HUES48 (cell line): Measurements from ENCODE around the gene HAGH.

Source experiments
- H3K27ac ChIP-seq: one replicate; pipeline ENCODE4 v1.7.0; 2013; ENCODE audit warnings: low read depth, low read length, inconsistent platforms
- H3K27me3 ChIP-seq: 2 replicates; pipeline ENCODE4 v1.6.1; 2013; ENCODE audit warnings: mild to moderate bottlenecking, low read length; ENCODE audit not compliant: control insufficient read depth, insufficient read depth
- H3K36me3 ChIP-seq: 2 replicates; pipeline ENCODE4 v1.6.1; 2013; ENCODE audit warnings: low read length; ENCODE audit not compliant: control insufficient read depth, insufficient read depth
- H3K4me1 ChIP-seq: 2 replicates; pipeline ENCODE4 v1.6.1; 2013; ENCODE audit warnings: mild to moderate bottlenecking, low read length; ENCODE audit not compliant: control insufficient read depth, insufficient read depth
- H3K4me3 ChIP-seq: 2 replicates; pipeline ENCODE4 v1.5.1; 2013; ENCODE audit warnings: mild to moderate bottlenecking, low read depth, low read length
- H3K9ac ChIP-seq: 2 replicates; pipeline ENCODE4 v1.6.1; 2013; ENCODE audit warnings: mild to moderate bottlenecking, low read depth, low read length, moderate library complexity
- H3K9me3 ChIP-seq: 2 replicates; pipeline ENCODE4 v1.6.1; 2013; ENCODE audit warnings: low read length; ENCODE audit not compliant: control insufficient read depth, insufficient read depth

Gene HAGH

GRCh38 chr16:1859650-1860049 is 33.0 kb upstream of the HAGH start:
- Histone ChIP-seq H3K4me1 (no peaks in the 10 kb centered on the region), H3K9ac (no peak overlapping the region), H3K27ac (no peak overlapping the region), H3K4me3 (no peak overlapping the region), H3K36me3 (no peaks in the 10 kb centered on the region), H3K9me3 (no peaks in the 10 kb centered on the region), H3K27me3 (peaks cover 29% of the 10 kb centered on the region)

GRCh38 chr16:1858189-1858865 is 31.7 kb upstream of the HAGH start:
- no peak overlapping the region for H3K9ac ChIP-seq
- no peak overlapping the region for H3K27ac ChIP-seq
- no peaks in the 10 kb centered on the region for H3K9me3 ChIP-seq
- H3K4me3 ChIP-seq = no peak overlapping the region
- H3K4me1 ChIP-seq = no peaks in the 10 kb centered on the region
- H3K27me3 ChIP-seq = peaks cover 37% of the 10 kb centered on the region
- H3K36me3 ChIP-seq = no peaks in the 10 kb centered on the region

GRCh38 chr16:1857433-1858097 is 30.9 kb upstream of the HAGH start:
- H3K9me3 ChIP-seq = no peaks in the 10 kb centered on the region
- no peak overlapping the region for H3K9ac ChIP-seq
- no peaks in the 10 kb centered on the region for H3K36me3 ChIP-seq
- no peak overlapping the region for H3K4me3 ChIP-seq
- H3K4me1 ChIP-seq = no peaks in the 10 kb centered on the region
- H3K27ac ChIP-seq = no peak overlapping the region
- H3K27me3 ChIP-seq = peaks cover 37% of the 10 kb centered on the region

GRCh38 chr16:1851793-1852192 is 25.2 kb upstream of the HAGH start:
- Histone ChIP-seq H3K9me3 (no peaks in the 10 kb centered on the region), H3K36me3 (no peaks in the 10 kb centered on the region), H3K27me3 (peaks cover 11% of the 10 kb centered on the region), H3K9ac (no peak overlapping the region), H3K27ac (no peak overlapping the region), H3K4me3 (no peak overlapping the region), H3K4me1 (no peaks in the 10 kb centered on the region)

GRCh38 chr16:1850981-1851380 is 24.4 kb upstream of the HAGH start:
- peaks cover 11% of the 10 kb centered on the region for H3K27me3 ChIP-seq
- H3K27ac ChIP-seq = no peak overlapping the region
- H3K9ac ChIP-seq = no peak overlapping the region
- no peaks in the 10 kb centered on the region for H3K9me3 ChIP-seq
- no peaks in the 10 kb centered on the region for H3K36me3 ChIP-seq
- H3K4me1 ChIP-seq = no peaks in the 10 kb centered on the region
- no peak overlapping the region for H3K4me3 ChIP-seq

GRCh38 chr16:1846416-1846815 is 19.8 kb upstream of the HAGH start:
- Histone ChIP-seq H3K9me3 (no peaks in the 10 kb centered on the region), H3K27me3 (peaks cover 3% of the 10 kb centered on the region; the same call in 1 of the 2 replicates), H3K27ac (no peak overlapping the region), H3K4me3 (no peak overlapping the region), H3K36me3 (no peaks in the 10 kb centered on the region), H3K4me1 (no peaks in the 10 kb centered on the region), H3K9ac (no peak overlapping the region)

GRCh38 chr16:1845985-1846384 is 19.4 kb upstream of the HAGH start:
- Histone ChIP-seq H3K4me1 (no peaks in the 10 kb centered on the region), H3K9me3 (no peaks in the 10 kb centered on the region), H3K9ac (no peak overlapping the region), H3K27me3 (peaks cover 3% of the 10 kb centered on the region; the same call in 1 of the 2 replicates), H3K27ac (no peak overlapping the region), H3K4me3 (no peak overlapping the region), H3K36me3 (no peaks in the 10 kb centered on the region)

- Histone ChIP-seq H3K4me3 (no peak overlapping the region), H3K4me1 (no peaks in the 10 kb centered on the region), H3K9ac (no peak overlapping the region), H3K9me3 (no peaks in the 10 kb centered on the region), H3K36me3 (no peaks in the 10 kb centered on the region), H3K27me3 (no peaks in the 10 kb centered on the region), H3K27ac (no peak overlapping the region)
Observed at GRCh38 chr16:1839554-1839953, 12.9 kb upstream of the HAGH start.

GRCh38 chr16:1834096-1834495 is 7.5 kb upstream of the HAGH start:
- no peaks in the 10 kb centered on the region for H3K9me3 ChIP-seq
- H3K27me3 ChIP-seq = no peaks in the 10 kb centered on the region
- H3K4me3 ChIP-seq = no peak overlapping the region
- no peak overlapping the region for H3K9ac ChIP-seq
- no peaks in the 10 kb centered on the region for H3K4me1 ChIP-seq
- no peak overlapping the region for H3K27ac ChIP-seq
- peaks cover 3% of the 10 kb centered on the region; the same call in 1 of the 2 replicates for H3K36me3 ChIP-seq

GRCh38 chr16:1832838-1833454 is 6.3 kb upstream of the HAGH start:
- no peak overlapping the region for H3K9ac ChIP-seq

More at GRCh38 chr16:1832838-1833454, 6.3 kb upstream of the HAGH start:
- Histone ChIP-seq H3K9me3 (no peaks in the 10 kb centered on the region), H3K27ac (no peak overlapping the region), H3K4me1 (peaks cover 6% of the 10 kb centered on the region; the same call in 1 of the 2 replicates), H3K4me3 (no peak overlapping the region), H3K36me3 (peaks cover 6% of the 10 kb centered on the region; the same call in 1 of the 2 replicates), H3K27me3 (no peaks in the 10 kb centered on the region)
